Muscle of back (tissue), 13 donors: Measurements from ENCODE around the gene SLC43A3. TPM values are rescaled to one million over a fixed set of nuclear protein-coding genes. Genes with fewer than 3 reads are reported as not detected.

Experiments
- DNase-seq, 3 donors: peaks; one replicate each; pipeline versions ENCODE4 v3.0.0 to v3.0.0-alpha.2; 2013
- long read RNA-seq, 9 donors: transcript quantifications; one replicate each; lab custom pipeline, GENCODE V29; 2026
- polyA plus RNA-seq, 10 donors: library from polyadenylated mRNA; unstranded; fragments of 120-200 nt; gene quantifications; one replicate each; pipeline ENCODE4 v1.2.1, GENCODE V29; 2013; ENCODE audit not compliant: insufficient read length in 10 of 10

Gene SLC43A3
- 10 to 100 TPM; 25.9 to 43.0 (median 31.8) TPM for polyA plus RNA-seq
- long read RNA-seq, donor 1, partial matches to known transcripts: 0 of 7 reads
- long read RNA-seq, donor 1, other reads (novel, unspliced or antisense): 0 of 7 reads
- long read RNA-seq, donor 2, partial matches to known transcripts: 0 of 7 reads
- long read RNA-seq, donor 2, other reads (novel, unspliced or antisense): 0 of 7 reads
- long read RNA-seq, donor 3: 0 reads
- long read RNA-seq, donor 4, partial matches to known transcripts: 0 of 6 reads
- long read RNA-seq, donor 4, other reads (novel, unspliced or antisense): 0 of 6 reads
- long read RNA-seq, donor 5, partial matches to known transcripts: 0 of 2 reads
- long read RNA-seq, donor 5, other reads (novel, unspliced or antisense): 0 of 2 reads
- long read RNA-seq, donor 6, transcript SLC43A3-226 (1 exons, 1,796 nt): major isoform, 7 of 12 reads
- long read RNA-seq, donor 6, partial matches to known transcripts: 0 of 12 reads
- long read RNA-seq, donor 6, other reads (novel, unspliced or antisense): 0 of 12 reads
- long read RNA-seq, donor 7, partial matches to known transcripts: 0 of 7 reads
- long read RNA-seq, donor 7, other reads (novel, unspliced or antisense): 0 of 7 reads
- long read RNA-seq, donor 8, partial matches to known transcripts: 0 of 4 reads
- long read RNA-seq, donor 8, other reads (novel, unspliced or antisense): 0 of 4 reads
- long read RNA-seq, donor 9, partial matches to known transcripts: 0 of 1 reads
- long read RNA-seq, donor 9, other reads (novel, unspliced or antisense): 0 of 1 reads

- DNase-seq: peak; percentile 86 to 95 (median 88)
These were observed at the start of gene SLC43A3 for GRCh38 chr11:57426929-57427726. Gene SLC43A3, minus strand, starts transcription at chr11:57427121. Its CDS starts 949 bp downstream, at chr11:57426172.

GRCh38 chr11:57476047-57476756 is 49.3 kb upstream of the SLC43A3 start:
- DNase-seq: peak in 1 of 3 donors; percentile 70

GRCh38 chr11:57475671-57476046 is 48.7 kb upstream of the SLC43A3 start:
- DNase-seq: no peak

GRCh38 chr11:57475191-57475590 is 48.3 kb upstream of the SLC43A3 start:
- DNase-seq: no peak

GRCh38 chr11:57474803-57475115 is 47.8 kb upstream of the SLC43A3 start:
- DNase-seq: no peak

- DNase-seq: peak in 1 of 3 donors; percentile 37
These were observed 47.3 kb upstream of the SLC43A3 start for GRCh38 chr11:57474017-57474802.

GRCh38 chr11:57473285-57473841 is 46.4 kb upstream of the SLC43A3 start:
- DNase-seq: no peak

- DNase-seq: no peak
These were observed 44.6 kb upstream of the SLC43A3 start for GRCh38 chr11:57471496-57471895.

GRCh38 chr11:57469268-57469667 is 42.3 kb upstream of the SLC43A3 start:
- no peak for DNase-seq

GRCh38 chr11:57468276-57468675 is 41.4 kb upstream of the SLC43A3 start:
- no peak for DNase-seq

GRCh38 chr11:57467508-57468157 is 40.7 kb upstream of the SLC43A3 start:
- no peak for DNase-seq

- no peak for DNase-seq
These were observed 39.8 kb upstream of the SLC43A3 start for GRCh38 chr11:57466680-57467079.

- no peak for DNase-seq
These were observed 37.7 kb upstream of the SLC43A3 start for GRCh38 chr11:57464539-57465181.

GRCh38 chr11:57463671-57464538 is 37.0 kb upstream of the SLC43A3 start:
- peak in 2 of 3 donors; percentile 40 to 45 for DNase-seq

- no peak for DNase-seq
These were observed 35.7 kb upstream of the SLC43A3 start for GRCh38 chr11:57462597-57462996.

GRCh38 chr11:57461841-57462489 is 35.0 kb upstream of the SLC43A3 start:
- no peak for DNase-seq
